Endodermal cell (in vitro differentiated cells): ENCODE measurements around the gene GABRB3. TPM values are rescaled to one million over a fixed set of nuclear protein-coding genes. Genes with fewer than 3 reads are reported as not detected.

Source experiments
- DNase-seq: peaks from one replicate; pipeline ENCODE4 v3.0.0-alpha.2; 2017
- H3K27ac ChIP-seq: 2 replicates; pipeline ENCODE4 v1.5.1; 2013; ENCODE audit warnings: mild to moderate bottlenecking, low read depth, low read length, moderate library complexity
- H3K27me3 ChIP-seq: 2 replicates; pipeline ENCODE4 v1.6.1; 2013; ENCODE audit warnings: mild to moderate bottlenecking, low read length, moderate library complexity; ENCODE audit not compliant: insufficient read depth, control insufficient read depth, poor library complexity, severe bottlenecking
- H3K36me3 ChIP-seq: 2 replicates; pipeline ENCODE4 v1.7.0; 2013; ENCODE audit warnings: mild to moderate bottlenecking, low read length, moderate library complexity; ENCODE audit not compliant: control insufficient read depth, insufficient read depth
- H3K4me1 ChIP-seq: one replicate; pipeline ENCODE4 v1.7.0; 2013; ENCODE audit warnings: low read length; ENCODE audit not compliant: control insufficient read depth, insufficient read depth
- H3K4me3 ChIP-seq: 2 replicates; pipeline ENCODE4 v1.5.1; 2013; ENCODE audit warnings: mild to moderate bottlenecking, low read length, moderate library complexity
- H3K9ac ChIP-seq: 2 replicates; pipeline ENCODE4 v1.6.1; 2013; ENCODE audit warnings: mild to moderate bottlenecking, low read length, moderate library complexity; ENCODE audit not compliant: poor library complexity, severe bottlenecking; ENCODE audit errors: extremely low read depth
- H3K9me3 ChIP-seq: 2 replicates; pipeline ENCODE4 v1.6.1; 2013; ENCODE audit warnings: mild to moderate bottlenecking, low read length, moderate library complexity; ENCODE audit not compliant: control insufficient read depth
- H3K27ac Mint-ChIP-seq: 2 replicates; pipeline ENCODE4 v1.8.0; 2020; ENCODE audit warnings: mixed read lengths
- H3K27me3 Mint-ChIP-seq: 2 replicates; pipeline ENCODE4 v1.8.0; 2021; ENCODE audit warnings: mild to moderate bottlenecking, mixed read lengths; ENCODE audit not compliant: insufficient read depth
- H3K36me3 Mint-ChIP-seq: 2 replicates; pipeline ENCODE4 v1.8.0; 2020; ENCODE audit warnings: low read depth, mixed read lengths
- H3K4me1 Mint-ChIP-seq: 2 replicates; pipeline ENCODE4 v1.8.0; 2020; ENCODE audit warnings: mixed read lengths
- H3K4me3 Mint-ChIP-seq: 2 replicates; pipeline ENCODE4 v1.8.0; 2020; ENCODE audit warnings: mild to moderate bottlenecking, moderate library complexity, mixed read lengths
- H3K9me3 Mint-ChIP-seq: 2 replicates; pipeline ENCODE4 v1.8.0; 2020; ENCODE audit warnings: mild to moderate bottlenecking, mixed read lengths
- CTCF ChIP-seq: fragments of 200-600 bp; sonication (generic); conservative IDR thresholded peaks from 2 replicates; pipeline ENCODE4 v1.5.0; 2021; ENCODE audit warnings: antibody characterized with exemption, mild to moderate bottlenecking
- WGBS, 2 experiments: methylation state at CpG; one replicate each; pipeline versions ENCODE4 v1.1.5 to v1.1.7; 2013; ENCODE audit warnings: missing lambda C conversion rate in 2 of 2, mixed read lengths in 1 of 2; ENCODE audit not compliant: insufficient coverage in 1 of 2, insufficient read length in 1 of 2; 5-methylcytosine and 5-hydroxymethylcytosine counted together
- total RNA-seq, 2 donors: library from RNA; stranded (reverse); fragmentation: NEBNext Ultra II Directional in 1 of 2; extraction: Animal tissue kit (Norgen Biotek cat#: 25700) in 1 of 2; gene quantifications; 2 replicates in 1 of 2; 3 replicates in 1 of 2; pipeline ENCODE4 v1.2.1, GENCODE V29; 2021

The GABRB3 gene
- total RNA-seq, 2 donors from 2014 or later = 81.8 to 122 TPM

GRCh38 chr15:26711445-26711844 is 61.4 kb downstream of the GABRB3 start:
- Mint-ChIP-seq H3K27me3 (no peaks in the 10 kb centered on the region), H3K9me3 (peaks cover 2% of the 10 kb centered on the region), H3K4me1 (peaks cover 47% of the 10 kb centered on the region), H3K4me3 (no peak overlapping the region), H3K27ac (peak overlapping the region; percentile 45), H3K36me3 (peaks cover 3% of the 10 kb centered on the region)
- Histone ChIP-seq H3K27ac (no peak overlapping the region), H3K9me3 (no peaks in the 10 kb centered on the region), H3K4me3 (no peak overlapping the region), H3K9ac (no peak overlapping the region), H3K27me3 (no peaks in the 10 kb centered on the region), H3K36me3 (peaks cover 5% of the 10 kb centered on the region), H3K4me1 (peaks cover 5% of the 10 kb centered on the region)
- no peak for TF ChIP-seq CTCF
- 80 to 86% methylated on average over 7 to 8 of the region's 10 CpGs for WGBS, 2 experiments
- DNase-seq = peak; percentile 71

GRCh38 chr15:26702381-26702780 is 70.5 kb downstream of the GABRB3 start:
- WGBS, 2 experiments = 86 to 100% methylated on average over 1 of the region's 1 CpG
- Mint-ChIP-seq H3K4me3 (no peak overlapping the region), H3K36me3 (peaks cover 3% of the 10 kb centered on the region), H3K4me1 (peaks cover 49% of the 10 kb centered on the region), H3K27me3 (no peaks in the 10 kb centered on the region), H3K27ac (no peak overlapping the region), H3K9me3 (peaks cover 3% of the 10 kb centered on the region)
- Histone ChIP-seq H3K4me1 (peaks cover 12% of the 10 kb centered on the region), H3K36me3 (no peaks in the 10 kb centered on the region), H3K27me3 (no peaks in the 10 kb centered on the region), H3K27ac (no peak overlapping the region), H3K9me3 (no peaks in the 10 kb centered on the region), H3K4me3 (no peak overlapping the region), H3K9ac (no peak overlapping the region)
- no peak for TF ChIP-seq CTCF
- DNase-seq = no peak

DNA sequence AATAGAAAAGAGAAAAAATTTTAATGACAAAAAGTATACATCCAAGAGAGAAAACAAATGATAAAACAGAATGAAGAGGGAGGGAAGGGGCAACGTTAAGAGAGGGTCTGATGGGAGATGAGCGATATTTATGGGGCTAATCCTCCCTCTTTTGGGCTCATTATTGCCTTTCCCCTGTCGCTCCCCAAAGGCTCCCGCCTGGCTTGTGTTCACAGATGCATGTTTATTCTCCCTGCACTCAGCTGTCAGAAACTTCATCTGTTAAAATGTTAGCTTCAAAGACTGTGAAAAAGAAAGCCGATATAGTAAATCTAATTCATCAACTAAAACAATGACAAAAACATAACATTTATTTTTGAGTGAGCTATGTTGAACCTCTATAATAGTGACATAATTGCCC is 74.3 kb downstream of the GABRB3 start:
- Histone ChIP-seq H3K4me3 (no peak overlapping the region), H3K27ac (no peak overlapping the region), H3K9ac (no peak overlapping the region), H3K36me3 (peaks cover 12% of the 10 kb centered on the region), H3K9me3 (peaks cover 14% of the 10 kb centered on the region), H3K4me1 (no peaks in the 10 kb centered on the region), H3K27me3 (no peaks in the 10 kb centered on the region)
- Mint-ChIP-seq H3K9me3 (peaks cover 23% of the 10 kb centered on the region), H3K36me3 (peaks cover 19% of the 10 kb centered on the region), H3K27me3 (no peaks in the 10 kb centered on the region), H3K4me3 (no peak overlapping the region), H3K27ac (no peak overlapping the region), H3K4me1 (peaks cover 27% of the 10 kb centered on the region)
- 60 to 62% methylated on average over 2 to 4 of the region's 5 CpGs for whole genome bisulfite sequencing, 2 experiments
- DNase-seq = no peak
- no peak for TF ChIP-seq CTCF
